H1 (cell line): ENCODE results near the gene SMARCA1. TPM values are rescaled to one million over a fixed set of nuclear protein-coding genes. Genes with fewer than 3 reads are reported as not detected.

ENCODE experiments used
- CHD2 ChIP-seq: IDR thresholded peaks from 2 replicates; pipeline ENCODE4 v1.6.1; 2012; ENCODE audit warnings: low read length, improper control_type of control experiment
- PHF8 ChIP-seq: fragments of 200-600 bp; sonication (generic); conservative IDR thresholded peaks from 2 replicates; pipeline ENCODE4 v1.7.1; 2012; ENCODE audit warnings: low read depth, mild to moderate bottlenecking, inconsistent platforms, low read length, moderate library complexity
- POU5F1 ChIP-seq: IDR thresholded peaks from 2 replicates; pipeline ENCODE4 v1.6.1; 2011; ENCODE audit warnings: low read depth, mild to moderate bottlenecking, low read length, moderate library complexity
- RFX5 ChIP-seq: IDR thresholded peaks from 2 replicates; pipeline ENCODE4 v1.6.1; 2011; ENCODE audit warnings: low read depth, low read length, improper control_type of control experiment, borderline replicate concordance
- SP1 ChIP-seq: IDR thresholded peaks from 2 replicates; pipeline ENCODE4 v1.6.1; 2011; ENCODE audit warnings: low read depth, low read length
- SP2 ChIP-seq: IDR thresholded peaks from 2 replicates; pipeline ENCODE4 v1.6.1; 2012; ENCODE audit warnings: mild to moderate bottlenecking, low read length, inconsistent platforms
- TBP ChIP-seq: IDR thresholded peaks from 2 replicates; pipeline ENCODE4 v1.6.1; 2011; ENCODE audit warnings: low read depth, low read length, improper control_type of control experiment
- polyA plus RNA-seq, 7 experiments: library from polyadenylated mRNA; depleted of rRNA in 3 of 7; stranded (reverse) in 5 of 7; unstranded in 2 of 7; fragments of >200 nt in 5 of 7; fragments of 200-250 nt in 2 of 7; gene quantifications; 1 replicate in 5 of 7; 2 replicates in 1 of 7; 4 replicates in 1 of 7; pipeline versions ENCODE4 v1.2.1 to v1.2.3, GENCODE V29; 2011 to 2013; ENCODE audit warnings: missing spikeins in 2 of 7, mixed read lengths in 2 of 7
- total RNA-seq: library from RNA; stranded (reverse); fragmentation: NEBNext Ultra II Directional; extraction: Animal tissue kit (Norgen Biotek cat#: 25700); gene quantifications from 2 replicates; pipeline ENCODE4 v1.2.1, GENCODE V29; 2021
- TF ChIP-seq, protein P1 (sequence below): fragments of 300-600 bp; sonication (generic); IDR thresholded peaks from 2 replicates; pipeline ENCODE4 v1.7.1; 2012; ENCODE audit warnings: low read length, moderate library complexity, mild to moderate bottlenecking, inconsistent platforms; ENCODE audit not compliant: insufficient replicate concordance
- TF ChIP-seq, protein P2 (sequence below): IDR thresholded peaks from 2 replicates; pipeline ENCODE4 v1.6.1; 2012; ENCODE audit warnings: low read length, inconsistent platforms

The SMARCA1 gene
- total and polyA plus RNA-seq, 2 of the 8 experiments (the other 6 are each of a cell fraction or from before 2014, with no cell fraction given) = 13.1 to 54.4 TPM

DNA sequence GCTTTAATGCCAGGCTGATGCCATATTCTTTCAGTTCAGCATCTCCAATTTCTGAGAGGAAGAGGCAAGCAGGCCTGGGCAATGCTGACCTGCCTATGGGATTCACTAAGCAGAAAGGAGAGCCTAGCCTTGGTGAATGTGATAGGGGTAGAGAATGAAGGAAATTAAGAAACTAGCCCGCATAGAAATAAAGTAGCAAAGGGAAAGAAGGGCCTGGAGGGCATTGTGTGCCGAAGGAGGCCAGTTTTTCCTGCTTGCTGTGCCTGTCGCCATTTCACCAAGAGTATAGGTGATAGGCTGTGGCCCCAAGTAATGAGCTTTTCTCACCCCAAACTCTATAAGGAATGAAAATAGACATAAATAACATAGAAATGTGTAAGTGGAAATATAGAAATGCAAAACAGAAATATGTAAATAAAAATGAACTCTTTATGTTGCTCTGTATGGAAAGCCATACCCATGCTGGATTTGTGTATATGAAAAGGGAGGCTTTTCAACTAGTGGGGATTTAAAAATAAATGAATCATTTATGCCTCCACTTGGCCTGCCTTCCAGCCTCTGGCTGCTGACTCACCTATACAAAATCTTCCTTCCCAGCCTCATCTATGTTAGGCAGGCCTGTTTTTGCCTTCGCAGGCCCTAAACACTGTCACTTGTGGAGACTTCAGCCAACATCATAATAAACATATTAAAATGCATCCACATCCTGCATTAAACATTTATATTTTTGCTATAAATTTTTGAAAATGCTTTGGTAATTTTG is 11.7 kb upstream of the SMARCA1 start (continued):
- TF ChIP-seq, protein P1, sequence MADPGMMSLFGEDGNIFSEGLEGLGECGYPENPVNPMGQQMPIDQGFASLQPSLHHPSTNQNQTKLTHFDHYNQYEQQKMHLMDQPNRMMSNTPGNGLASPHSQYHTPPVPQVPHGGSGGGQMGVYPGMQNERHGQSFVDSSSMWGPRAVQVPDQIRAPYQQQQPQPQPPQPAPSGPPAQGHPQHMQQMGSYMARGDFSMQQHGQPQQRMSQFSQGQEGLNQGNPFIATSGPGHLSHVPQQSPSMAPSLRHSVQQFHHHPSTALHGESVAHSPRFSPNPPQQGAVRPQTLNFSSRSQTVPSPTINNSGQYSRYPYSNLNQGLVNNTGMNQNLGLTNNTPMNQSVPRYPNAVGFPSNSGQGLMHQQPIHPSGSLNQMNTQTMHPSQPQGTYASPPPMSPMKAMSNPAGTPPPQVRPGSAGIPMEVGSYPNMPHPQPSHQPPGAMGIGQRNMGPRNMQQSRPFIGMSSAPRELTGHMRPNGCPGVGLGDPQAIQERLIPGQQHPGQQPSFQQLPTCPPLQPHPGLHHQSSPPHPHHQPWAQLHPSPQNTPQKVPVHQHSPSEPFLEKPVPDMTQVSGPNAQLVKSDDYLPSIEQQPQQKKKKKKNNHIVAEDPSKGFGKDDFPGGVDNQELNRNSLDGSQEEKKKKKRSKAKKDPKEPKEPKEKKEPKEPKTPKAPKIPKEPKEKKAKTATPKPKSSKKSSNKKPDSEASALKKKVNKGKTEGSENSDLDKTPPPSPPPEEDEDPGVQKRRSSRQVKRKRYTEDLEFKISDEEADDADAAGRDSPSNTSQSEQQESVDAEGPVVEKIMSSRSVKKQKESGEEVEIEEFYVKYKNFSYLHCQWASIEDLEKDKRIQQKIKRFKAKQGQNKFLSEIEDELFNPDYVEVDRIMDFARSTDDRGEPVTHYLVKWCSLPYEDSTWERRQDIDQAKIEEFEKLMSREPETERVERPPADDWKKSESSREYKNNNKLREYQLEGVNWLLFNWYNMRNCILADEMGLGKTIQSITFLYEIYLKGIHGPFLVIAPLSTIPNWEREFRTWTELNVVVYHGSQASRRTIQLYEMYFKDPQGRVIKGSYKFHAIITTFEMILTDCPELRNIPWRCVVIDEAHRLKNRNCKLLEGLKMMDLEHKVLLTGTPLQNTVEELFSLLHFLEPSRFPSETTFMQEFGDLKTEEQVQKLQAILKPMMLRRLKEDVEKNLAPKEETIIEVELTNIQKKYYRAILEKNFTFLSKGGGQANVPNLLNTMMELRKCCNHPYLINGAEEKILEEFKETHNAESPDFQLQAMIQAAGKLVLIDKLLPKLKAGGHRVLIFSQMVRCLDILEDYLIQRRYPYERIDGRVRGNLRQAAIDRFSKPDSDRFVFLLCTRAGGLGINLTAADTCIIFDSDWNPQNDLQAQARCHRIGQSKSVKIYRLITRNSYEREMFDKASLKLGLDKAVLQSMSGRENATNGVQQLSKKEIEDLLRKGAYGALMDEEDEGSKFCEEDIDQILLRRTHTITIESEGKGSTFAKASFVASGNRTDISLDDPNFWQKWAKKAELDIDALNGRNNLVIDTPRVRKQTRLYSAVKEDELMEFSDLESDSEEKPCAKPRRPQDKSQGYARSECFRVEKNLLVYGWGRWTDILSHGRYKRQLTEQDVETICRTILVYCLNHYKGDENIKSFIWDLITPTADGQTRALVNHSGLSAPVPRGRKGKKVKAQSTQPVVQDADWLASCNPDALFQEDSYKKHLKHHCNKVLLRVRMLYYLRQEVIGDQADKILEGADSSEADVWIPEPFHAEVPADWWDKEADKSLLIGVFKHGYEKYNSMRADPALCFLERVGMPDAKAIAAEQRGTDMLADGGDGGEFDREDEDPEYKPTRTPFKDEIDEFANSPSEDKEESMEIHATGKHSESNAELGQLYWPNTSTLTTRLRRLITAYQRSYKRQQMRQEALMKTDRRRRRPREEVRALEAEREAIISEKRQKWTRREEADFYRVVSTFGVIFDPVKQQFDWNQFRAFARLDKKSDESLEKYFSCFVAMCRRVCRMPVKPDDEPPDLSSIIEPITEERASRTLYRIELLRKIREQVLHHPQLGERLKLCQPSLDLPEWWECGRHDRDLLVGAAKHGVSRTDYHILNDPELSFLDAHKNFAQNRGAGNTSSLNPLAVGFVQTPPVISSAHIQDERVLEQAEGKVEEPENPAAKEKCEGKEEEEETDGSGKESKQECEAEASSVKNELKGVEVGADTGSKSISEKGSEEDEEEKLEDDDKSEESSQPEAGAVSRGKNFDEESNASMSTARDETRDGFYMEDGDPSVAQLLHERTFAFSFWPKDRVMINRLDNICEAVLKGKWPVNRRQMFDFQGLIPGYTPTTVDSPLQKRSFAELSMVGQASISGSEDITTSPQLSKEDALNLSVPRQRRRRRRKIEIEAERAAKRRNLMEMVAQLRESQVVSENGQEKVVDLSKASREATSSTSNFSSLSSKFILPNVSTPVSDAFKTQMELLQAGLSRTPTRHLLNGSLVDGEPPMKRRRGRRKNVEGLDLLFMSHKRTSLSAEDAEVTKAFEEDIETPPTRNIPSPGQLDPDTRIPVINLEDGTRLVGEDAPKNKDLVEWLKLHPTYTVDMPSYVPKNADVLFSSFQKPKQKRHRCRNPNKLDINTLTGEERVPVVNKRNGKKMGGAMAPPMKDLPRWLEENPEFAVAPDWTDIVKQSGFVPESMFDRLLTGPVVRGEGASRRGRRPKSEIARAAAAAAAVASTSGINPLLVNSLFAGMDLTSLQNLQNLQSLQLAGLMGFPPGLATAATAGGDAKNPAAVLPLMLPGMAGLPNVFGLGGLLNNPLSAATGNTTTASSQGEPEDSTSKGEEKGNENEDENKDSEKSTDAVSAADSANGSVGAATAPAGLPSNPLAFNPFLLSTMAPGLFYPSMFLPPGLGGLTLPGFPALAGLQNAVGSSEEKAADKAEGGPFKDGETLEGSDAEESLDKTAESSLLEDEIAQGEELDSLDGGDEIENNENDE = no peak
- TF ChIP-seq SP1 (no peak), TBP (no peak), RFX5 (no peak), SP2 (no peak), POU5F1 (no peak), PHF8 (no peak), CHD2 (no peak)
- TF ChIP-seq, protein P2, sequence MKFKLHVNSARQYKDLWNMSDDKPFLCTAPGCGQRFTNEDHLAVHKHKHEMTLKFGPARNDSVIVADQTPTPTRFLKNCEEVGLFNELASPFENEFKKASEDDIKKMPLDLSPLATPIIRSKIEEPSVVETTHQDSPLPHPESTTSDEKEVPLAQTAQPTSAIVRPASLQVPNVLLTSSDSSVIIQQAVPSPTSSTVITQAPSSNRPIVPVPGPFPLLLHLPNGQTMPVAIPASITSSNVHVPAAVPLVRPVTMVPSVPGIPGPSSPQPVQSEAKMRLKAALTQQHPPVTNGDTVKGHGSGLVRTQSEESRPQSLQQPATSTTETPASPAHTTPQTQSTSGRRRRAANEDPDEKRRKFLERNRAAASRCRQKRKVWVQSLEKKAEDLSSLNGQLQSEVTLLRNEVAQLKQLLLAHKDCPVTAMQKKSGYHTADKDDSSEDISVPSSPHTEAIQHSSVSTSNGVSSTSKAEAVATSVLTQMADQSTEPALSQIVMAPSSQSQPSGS = no peak
